Measurements from ENCODE around the gene CELF1. TPM values are rescaled to one million over a fixed set of nuclear protein-coding genes. Genes with fewer than 3 reads are reported as not detected.

CELF1 gene
- polyA plus RNA-seq, 1 donor (not counting 4 experiments of a cell fraction or from before 2014, with no cell fraction given) = 110 TPM

DNA sequence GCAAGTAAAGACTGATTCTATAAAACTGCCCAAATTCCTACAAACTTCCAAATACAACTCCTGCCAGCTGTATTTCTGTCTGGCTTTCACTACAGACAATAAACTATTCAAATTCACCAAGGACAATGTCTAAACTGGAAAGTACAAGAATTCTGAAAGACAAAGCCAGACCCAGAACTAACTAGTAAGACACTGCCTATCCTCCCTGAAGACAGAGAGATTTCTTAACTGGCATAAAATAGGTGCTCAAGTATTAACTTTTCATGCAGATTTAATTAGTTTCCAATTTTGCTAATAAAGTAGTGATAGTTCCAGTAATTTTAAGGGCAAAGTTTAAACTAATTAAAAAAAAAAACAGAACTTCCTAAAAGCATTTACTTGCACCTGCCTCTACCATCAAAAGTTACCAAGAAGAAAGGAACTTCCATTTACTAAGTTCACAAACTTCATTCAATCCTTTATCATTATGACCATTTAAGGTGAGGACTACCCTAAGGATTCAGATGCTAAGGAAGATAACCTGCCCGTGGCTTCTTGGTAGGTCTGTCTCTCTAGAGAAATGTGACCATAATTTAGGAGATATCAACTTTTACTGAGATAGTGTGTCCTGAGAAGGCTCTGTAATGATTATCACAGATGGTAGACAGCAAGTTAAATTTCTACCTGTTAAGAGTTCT lies 45.2 kb downstream of the CELF1 start:
- FAIRE-seq = no peak
- H3K4me2 ChIP-seq (ENCODE audit: control insufficient read depth, extremely low read depth, insufficient read depth, low read depth, low read length) = no peak overlapping the region
- H3K9ac ChIP-seq (ENCODE audit: control insufficient read depth, extremely low read depth, insufficient read depth, low read length) = no peak overlapping the region

DNA sequence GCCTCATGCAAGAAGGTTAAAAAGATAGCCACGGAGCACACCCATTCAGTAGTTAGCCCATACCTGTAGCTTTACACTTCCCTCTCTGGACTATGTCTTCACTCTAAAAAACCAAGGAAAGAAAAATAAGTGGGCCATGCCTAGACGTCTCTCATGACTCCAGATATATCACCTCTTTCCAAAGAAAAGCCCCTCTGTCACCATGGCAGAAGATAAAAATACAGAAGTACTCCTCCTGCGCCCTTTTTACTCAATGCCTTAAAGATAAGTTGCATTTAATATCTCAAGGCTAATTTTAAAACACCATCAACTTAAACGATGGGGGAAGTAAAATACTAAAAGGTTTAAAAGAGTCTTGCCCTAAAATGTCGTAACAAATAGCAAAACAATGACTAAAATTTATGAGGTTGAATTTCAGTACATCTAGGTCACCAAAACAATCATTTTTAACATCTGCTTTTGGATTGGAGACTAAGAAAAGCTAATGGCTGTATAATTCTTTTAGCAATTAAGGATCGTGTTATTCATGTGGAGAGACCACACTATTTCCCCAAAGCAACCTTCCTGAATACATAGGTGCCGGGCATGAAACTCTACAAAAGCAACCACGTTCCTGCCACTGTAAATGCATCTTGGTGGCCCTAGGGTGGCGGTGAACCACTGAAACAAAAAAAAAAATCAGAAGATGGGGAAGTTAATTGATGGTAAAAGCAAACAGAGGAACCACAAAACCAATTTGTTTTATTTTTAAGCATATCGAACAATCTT lies 46.0 kb downstream of the CELF1 start:
- Histone ChIP-seq H4K20me1 (ENCODE audit: control insufficient read depth, extremely low read depth, insufficient read depth, low read length) (peaks cover 3% of the 10 kb centered on the region), H3K9me1 (ENCODE audit: control insufficient read depth, extremely low read depth, insufficient read depth, low read length) (no peaks in the 10 kb centered on the region), H2AFZ (ENCODE audit: control insufficient read depth, low read length) (no peak overlapping the region), H3K9ac (ENCODE audit: control insufficient read depth, extremely low read depth, insufficient read depth, low read length) (no peak overlapping the region), H3K9me3 (ENCODE audit: control insufficient read depth, low read depth, low read length) (no peaks in the 10 kb centered on the region), H3K4me3 (ENCODE audit: control insufficient read depth in 2 of 3, extremely low read depth in 1 of 3, insufficient read depth in 2 of 3, low read depth in 1 of 3, low read length in 3 of 3) (no peak overlapping the region), H3K27me3 (ENCODE audit: control insufficient read depth, extremely low read depth, insufficient read depth, low read length) (no peaks in the 10 kb centered on the region), H3K4me1 (ENCODE audit: control insufficient read depth, extremely low read depth, insufficient read depth, low read length) (peaks cover 12% of the 10 kb centered on the region), H3K79me2 (ENCODE audit: control insufficient read depth, insufficient read depth, low read length) (peaks cover 98% of the 10 kb centered on the region), H3K36me3 (ENCODE audit: control insufficient read depth in 2 of 2, extremely low read depth in 1 of 2, insufficient read depth in 2 of 2, low read length in 2 of 2) (no peaks in the 10 kb centered on the region), H3K27ac (ENCODE audit: control insufficient read depth, insufficient read depth, low read length) (no peak overlapping the region), H3K4me2 (ENCODE audit: control insufficient read depth, extremely low read depth, insufficient read depth, low read depth, low read length) (no peak overlapping the region)
- dilution Hi-C loops (cut with MboI; ENCODE audit: extremely low pct_ligation_motif_present, low sequenced_read_pairs) = no loop called here
- DNase-seq (ENCODE audit: low read depth, low spot score) (no peak), FAIRE-seq (no peak)
- TF ChIP-seq EZH2 (IDR thresholded peaks at IDR 0.05; ENCODE audit: low read length) (no peak), CTCF (optimal IDR thresholded peaks at IDR 0.05 in 1 of 3, IDR thresholded peaks at IDR 0.05 in 1 of 3, conservative IDR thresholded peaks at IDR 0.05 in 1 of 3; ENCODE audit: extremely low read depth in 1 of 3, insufficient read depth in 2 of 3, low read length in 3 of 3) (no peak)

More for the DNA sequence above, 45.2 kb downstream of the CELF1 start:
- Histone ChIP-seq H3K4me3 (ENCODE audit: control insufficient read depth in 2 of 3, extremely low read depth in 1 of 3, insufficient read depth in 2 of 3, low read depth in 1 of 3, low read length in 3 of 3) (no peak overlapping the region), H3K9me1 (ENCODE audit: control insufficient read depth, extremely low read depth, insufficient read depth, low read length) (no peaks in the 10 kb centered on the region), H3K27ac (ENCODE audit: control insufficient read depth, insufficient read depth, low read length) (peak overlapping the region; percentile 7), H3K36me3 (ENCODE audit: control insufficient read depth in 2 of 2, extremely low read depth in 1 of 2, insufficient read depth in 2 of 2, low read length in 2 of 2) (no peaks in the 10 kb centered on the region), H4K20me1 (ENCODE audit: control insufficient read depth, extremely low read depth, insufficient read depth, low read length) (peaks cover 3% of the 10 kb centered on the region), H3K9me3 (ENCODE audit: control insufficient read depth, low read depth, low read length) (no peaks in the 10 kb centered on the region), H3K4me1 (ENCODE audit: control insufficient read depth, extremely low read depth, insufficient read depth, low read length) (peaks cover 17% of the 10 kb centered on the region), H3K79me2 (ENCODE audit: control insufficient read depth, insufficient read depth, low read length) (peaks cover 100% of the 10 kb centered on the region), H2AFZ (ENCODE audit: control insufficient read depth, low read length) (no peak overlapping the region), H3K27me3 (ENCODE audit: control insufficient read depth, extremely low read depth, insufficient read depth, low read length) (no peaks in the 10 kb centered on the region)
- dilution Hi-C loops (cut with MboI; ENCODE audit: extremely low pct_ligation_motif_present, low sequenced_read_pairs) = no loop called here
- DNase-seq (ENCODE audit: low read depth, low spot score) = no peak
- no peak for TF ChIP-seq CTCF (optimal IDR thresholded peaks at IDR 0.05 in 1 of 3, IDR thresholded peaks at IDR 0.05 in 1 of 3, conservative IDR thresholded peaks at IDR 0.05 in 1 of 3; ENCODE audit: extremely low read depth in 1 of 3, insufficient read depth in 2 of 3, low read length in 3 of 3)
- no peak for TF ChIP-seq EZH2 (IDR thresholded peaks at IDR 0.05; ENCODE audit: low read length)

Data from keratinocyte (primary cell).